Naive thymus-derived CD4-positive, alpha-beta T cell (primary cell): Measurements from ENCODE around the gene RHBDD3. TPM values are rescaled to one million over a fixed set of nuclear protein-coding genes. Genes with fewer than 3 reads are reported as not detected.
A peak's percentile ranks its signal among the peaks of the same experiment; 100 is the strongest.

Source experiments
- ATAC-seq: fragments of 150-1000 bp; cut with Tn5 transposase; 2 replicates; pipeline ENCODE4 v1.10.0; 2021; ENCODE audit warnings: mild to moderate bottlenecking, moderate library complexity
- CTCF ChIA-PET: fragments of 350-600 bp; sonication (Branson Sonifier 250); formaldehyde crosslinking; loops from one replicate; lab custom pipeline; 2021; ENCODE audit warnings: antibody characterized with exemption; lab: Charles Lee
- POLR2A ChIA-PET: fragments of 350-600 bp; sonication (Branson Sonifier 250); formaldehyde crosslinking; loops from one replicate; lab custom pipeline; 2021; ENCODE audit warnings: antibody characterized with exemption, inconsistent platforms; lab: Charles Lee
- DNase-seq, 9 donors: peaks; one replicate each; pipeline versions ENCODE4 v3.0.0 to v3.0.0-alpha.2; 2020 to 2022; ENCODE audit warnings: mixed read lengths in 1 of 9
- H3K27ac ChIP-seq: one replicate; pipeline ENCODE4 v1.7.0; 2013; ENCODE audit warnings: mild to moderate bottlenecking, low read depth, low read length, moderate library complexity
- H3K27me3 ChIP-seq, 2 donors: one replicate each; pipeline ENCODE4 v1.7.0; 2013; ENCODE audit warnings: low read length in 2 of 2, mild to moderate bottlenecking in 2 of 2, moderate library complexity in 2 of 2; ENCODE audit not compliant: control insufficient read depth in 2 of 2, insufficient read depth in 2 of 2
- H3K36me3 ChIP-seq, 3 experiments: 1 replicate in 2 of 3; 2 replicates in 1 of 3; pipeline ENCODE4 v1.7.0; 2013; ENCODE audit warnings: low read length in 3 of 3, mild to moderate bottlenecking in 3 of 3, moderate library complexity in 1 of 3; ENCODE audit not compliant: insufficient read depth in 3 of 3, control insufficient read depth in 2 of 3
- H3K4me1 ChIP-seq, 2 donors: one replicate each; pipeline ENCODE4 v1.7.0; 2013; ENCODE audit warnings: low read length in 2 of 2, mild to moderate bottlenecking in 2 of 2, moderate library complexity in 1 of 2; ENCODE audit not compliant: control insufficient read depth in 2 of 2, insufficient read depth in 2 of 2
- H3K4me3 ChIP-seq: 2 replicates; pipeline ENCODE4 v1.7.0; 2013; ENCODE audit warnings: mild to moderate bottlenecking, low read length
- H3K9me3 ChIP-seq, 3 experiments: 1 replicate in 2 of 3; 2 replicates in 1 of 3; pipeline ENCODE4 v1.7.0; 2013; ENCODE audit warnings: low read length in 3 of 3; ENCODE audit not compliant: control insufficient read depth in 2 of 3
- H3K27ac Mint-ChIP-seq, 9 donors: one replicate each; pipeline ENCODE4 v1.8.0; 2020 to 2022; ENCODE audit warnings: mixed read lengths in 9 of 9, mild to moderate bottlenecking in 8 of 9, moderate library complexity in 5 of 9, inconsistent platforms in 2 of 9
- H3K27me3 Mint-ChIP-seq, 5 donors: one replicate each; pipeline ENCODE4 v1.8.0; 2021 to 2022; ENCODE audit warnings: mixed read lengths in 5 of 5, mild to moderate bottlenecking in 1 of 5
- H3K36me3 Mint-ChIP-seq, 5 donors: one replicate each; pipeline ENCODE4 v1.8.0; 2020 to 2022; ENCODE audit warnings: mixed read lengths in 5 of 5, mild to moderate bottlenecking in 3 of 5, inconsistent platforms in 1 of 5
- H3K4me1 Mint-ChIP-seq, 7 donors: one replicate each; pipeline ENCODE4 v1.8.0; 2020 to 2022; ENCODE audit warnings: mixed read lengths in 7 of 7, mild to moderate bottlenecking in 3 of 7, inconsistent platforms in 1 of 7
- H3K4me3 Mint-ChIP-seq, 10 donors: one replicate each; pipeline ENCODE4 v1.8.0; 2020 to 2022; ENCODE audit warnings: mild to moderate bottlenecking in 10 of 10, mixed read lengths in 10 of 10, moderate library complexity in 6 of 10, inconsistent platforms in 2 of 10
- H3K9me3 Mint-ChIP-seq, 11 donors: one replicate each; pipeline ENCODE4 v1.8.0; 2020 to 2022; ENCODE audit warnings: mixed read lengths in 11 of 11, mild to moderate bottlenecking in 4 of 11, inconsistent platforms in 1 of 11, moderate library complexity in 1 of 11
- intact Hi-C, 2 donors: fragments of 100-400 bp; cut with micrococcal nuclease; formaldehyde crosslinking; loops; one replicate each; pipeline ENCODE4 v1.15.1; 2023
- polyA plus RNA-seq, 2 donors: library from polyadenylated mRNA; unstranded; fragments of 300-500 nt; fragmentation: Illumina TruSeq; gene quantifications; one replicate each; pipeline ENCODE4 v1.2.3, GENCODE V29; 2021
- total RNA-seq, 6 experiments: library from RNA in 5 of 6; stranded (reverse) in 5 of 6; gene quantifications; 1 replicate in 5 of 6; 2 replicates in 1 of 6; pipeline ENCODE4 v1.2.3 and lab custom pipeline; 2021 to 2026

Gene RHBDD3
- total and polyA plus RNA-seq, 7 experiments from 2014 or later, result 8.1 to 39.4 (median 14.2) TPM

GRCh38 chr22:29272624-29273023 lies 4.8 kb upstream of the RHBDD3 start:
- H3K4me3 Mint-ChIP-seq, result peak overlapping the region in 7 of 10 donors; percentile 31 to 100 (median 97)
- Histone ChIP-seq H3K9me3 (no peaks in the 10 kb centered on the region), H3K36me3 (peaks cover 22 to 68% (median 27%) of the 10 kb centered on the region in 3 experiments), H3K27ac (no peak overlapping the region), H3K27me3 (no peaks in the 10 kb centered on the region), H3K4me1 (peaks cover 40 to 53% of the 10 kb centered on the region in 2 donors), H3K4me3 (no peak overlapping the region)
- peaks cover 0 to 5% (median 0%) of the 10 kb centered on the region in 5 donors for H3K27me3 Mint-ChIP-seq
- no peak for ATAC-seq
- DNase-seq, result no peak
- intact Hi-C loops, result loop anchor here (5.0 to 10.0 kb wide), 2 partner anchors 112 to 280 kb away; partner anchors contain the start of genes AP1B1 (in 1 of the 2) and THOC5 (in 1 of the 2)
- peaks cover 0 to 6% (median 0%) of the 10 kb centered on the region in 11 donors for H3K9me3 Mint-ChIP-seq
- peaks cover 15 to 73% (median 48%) of the 10 kb centered on the region in 5 donors for H3K36me3 Mint-ChIP-seq
- peaks cover 58 to 91% (median 86%) of the 10 kb centered on the region in 7 donors for H3K4me1 Mint-ChIP-seq
- ChIA-PET POLR2A (interaction anchor here (1.2 to 1.9 kb wide), 2 partner anchors 10 to 15 kb away, joined by 3 to 4 read pairs; no protein-coding TSS in a partner anchor), CTCF (interaction anchor here (0.6 to 0.7 kb wide), 2 partner anchors 27 to 1678 kb away, joined by 3 read pairs; no protein-coding TSS in a partner anchor)
- H3K27ac Mint-ChIP-seq, result peak overlapping the region in 5 of 9 donors; percentile 2 to 68 (median 43)

DNA sequence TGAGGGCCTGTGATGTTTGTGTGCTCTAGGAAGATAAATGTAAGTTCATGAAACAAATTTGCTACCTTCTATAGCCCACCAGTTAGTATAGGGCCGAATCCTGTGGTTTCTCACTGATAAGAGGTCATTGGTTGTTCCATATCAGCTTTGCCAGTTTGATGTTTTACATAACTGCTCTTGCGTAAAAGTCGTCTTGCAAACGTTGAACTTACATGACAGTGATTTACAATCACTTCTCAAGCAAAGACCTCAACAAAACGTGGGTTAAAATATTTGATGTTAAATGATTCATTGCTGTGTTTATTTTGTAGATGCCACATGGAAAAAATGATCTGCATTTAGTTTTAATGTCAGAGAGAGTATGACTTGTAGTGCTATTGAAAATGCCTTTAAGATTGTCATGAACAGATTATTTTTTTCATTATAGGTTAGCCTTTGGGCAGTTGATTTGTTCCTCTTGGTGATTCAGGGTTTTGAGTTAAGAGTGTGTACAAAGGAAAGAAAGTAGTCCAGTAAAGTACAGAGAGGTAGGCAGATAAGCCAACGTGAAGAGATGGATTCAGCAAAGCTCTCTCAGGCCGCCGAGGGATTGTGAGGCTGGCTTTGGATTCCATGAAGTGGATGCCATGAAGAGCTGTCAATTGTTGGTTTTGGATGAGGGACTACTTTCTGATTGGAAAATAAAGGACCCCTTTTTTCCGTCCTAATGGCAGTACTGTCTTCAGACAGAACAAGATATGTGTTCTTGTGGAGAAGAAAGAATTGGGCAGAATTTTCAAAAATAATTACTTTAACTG lies 2.9 kb upstream of the RHBDD3 start:
- CTCF ChIA-PET, result no interaction called here
- peak overlapping the region; percentile 96 for H3K4me3 ChIP-seq

DNA sequence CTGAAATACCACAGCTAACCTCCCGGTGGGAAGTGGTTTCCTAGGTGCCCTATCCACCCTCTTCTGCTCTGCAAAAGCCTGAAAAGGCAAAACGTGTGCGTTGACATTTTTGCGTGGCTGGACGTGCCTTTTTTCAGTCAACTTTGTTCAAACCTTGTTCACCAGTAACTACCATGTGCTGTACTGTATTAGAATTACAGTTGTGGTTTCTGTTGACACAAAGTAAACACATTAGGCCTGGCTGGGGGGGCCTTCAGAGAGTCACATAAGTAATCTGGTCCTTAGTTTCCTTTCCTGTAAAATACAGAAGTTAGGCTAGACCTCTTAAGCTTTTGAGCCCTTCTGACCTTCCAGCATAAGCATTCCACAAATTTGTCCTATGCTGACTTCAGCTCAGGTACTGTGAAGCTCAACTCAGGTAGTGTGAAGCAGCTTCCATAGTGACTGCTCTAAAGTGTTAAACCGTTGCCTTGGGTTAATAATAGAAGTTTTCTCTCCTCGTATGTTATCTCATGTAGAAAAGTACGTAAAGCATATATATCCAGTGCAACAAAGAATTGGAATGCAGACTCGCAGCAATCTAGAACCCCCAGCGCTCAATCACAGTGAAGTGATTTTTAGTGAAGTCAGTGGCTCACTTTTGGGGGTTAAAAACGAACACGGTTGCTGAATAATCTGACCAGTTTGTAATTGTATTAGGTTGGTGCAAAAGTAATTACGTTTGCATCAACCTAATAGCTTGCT lies 2.1 kb upstream of the RHBDD3 start:
- peak overlapping the region; percentile 85 to 100 (median 96) for H3K4me3 Mint-ChIP-seq
- H3K9me3 ChIP-seq, result no peaks in the 10 kb centered on the region
- H3K9me3 Mint-ChIP-seq, result peaks cover 0 to 6% (median 0%) of the 10 kb centered on the region in 11 donors
- DNase-seq, result no peak
- ATAC-seq, result no peak
- H3K4me3 ChIP-seq, result peak overlapping the region; percentile 96
- H3K27me3 ChIP-seq, result no peaks in the 10 kb centered on the region
- peak overlapping the region; percentile 53 to 100 (median 97) for H3K27ac Mint-ChIP-seq
- intact Hi-C loops, result loop anchor here (2.0 to 10.0 kb wide), 13 partner anchors 32 to 1351 kb away; partner anchors contain the start of genes THOC5 (in 2 of the 2), AP1B1 (in 1 of the 2), CCDC117 (in 1 of the 2) and GAS2L1 (in 1 of the 2)
- peaks cover 7 to 47% (median 13%) of the 10 kb centered on the region in 3 experiments for H3K36me3 ChIP-seq
- H3K36me3 Mint-ChIP-seq, result peaks cover 15 to 58% (median 34%) of the 10 kb centered on the region in 5 donors
- H3K27me3 Mint-ChIP-seq, result peaks cover 0 to 5% (median 0%) of the 10 kb centered on the region in 5 donors
- ChIA-PET CTCF (no interaction called here), POLR2A (interaction anchor here (1.7 kb wide), 1 partner anchor 9 kb away, joined by 3 read pairs; no protein-coding TSS in a partner anchor)
- peaks cover 57 to 79% (median 71%) of the 10 kb centered on the region in 7 donors for H3K4me1 Mint-ChIP-seq
- H3K27ac ChIP-seq, result peak overlapping the region; percentile 98
- peaks cover 46 to 49% of the 10 kb centered on the region in 2 donors for H3K4me1 ChIP-seq

More for the DNA sequence above, 2.9 kb upstream of the RHBDD3 start:
- H3K9me3 ChIP-seq, result no peaks in the 10 kb centered on the region
- Mint-ChIP-seq H3K9me3 (peaks cover 0 to 6% (median 0%) of the 10 kb centered on the region in 11 donors), H3K27ac (peak overlapping the region; percentile 8 to 100 (median 96)), H3K4me1 (peaks cover 60 to 87% (median 78%) of the 10 kb centered on the region in 7 donors), H3K27me3 (peaks cover 0 to 5% (median 0%) of the 10 kb centered on the region in 5 donors), H3K36me3 (peaks cover 15 to 62% (median 41%) of the 10 kb centered on the region in 5 donors), H3K4me3 (peak overlapping the region; percentile 85 to 100 (median 96))
- intact Hi-C loops, result loop anchor here (5.0 to 10.0 kb wide), 2 partner anchors 114 to 282 kb away; partner anchors contain the start of genes AP1B1 (in 1 of the 2) and THOC5 (in 1 of the 2)
- ATAC-seq (no peak), DNase-seq (peak in 1 of 9 donors; percentile 2)
- H3K27ac ChIP-seq, result peak overlapping the region; percentile 98
- peaks cover 13 to 51% (median 14%) of the 10 kb centered on the region in 3 experiments for H3K36me3 ChIP-seq
- POLR2A ChIA-PET, result interaction anchor here (1.1 to 1.9 kb wide), 3 partner anchors 9 to 48 kb away, joined by 3 to 4 read pairs (median 3); no protein-coding TSS in a partner anchor
- H3K4me1 ChIP-seq, result peaks cover 46 to 55% of the 10 kb centered on the region in 2 donors
- no peaks in the 10 kb centered on the region for H3K27me3 ChIP-seq

DNA sequence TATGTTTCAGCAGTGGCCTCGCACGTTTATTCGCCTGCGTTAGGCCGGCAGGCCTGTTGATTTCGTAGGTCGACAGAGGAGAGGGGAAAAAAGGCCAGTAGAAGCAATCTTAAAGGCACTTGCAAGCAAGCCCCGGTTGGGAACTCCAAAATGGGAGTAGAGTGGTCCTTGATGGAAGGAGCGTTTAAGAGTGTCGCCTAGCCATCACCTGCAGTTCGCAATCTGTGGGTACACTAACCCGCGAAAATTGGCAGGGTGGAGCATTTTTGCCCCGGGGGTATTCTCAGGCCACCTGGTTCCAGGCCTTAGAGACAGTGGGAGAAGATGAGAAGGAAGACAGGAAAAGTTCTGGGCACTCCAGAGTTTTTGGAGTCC lies 1.4 kb upstream of the RHBDD3 start:
- Mint-ChIP-seq H3K4me3 (peak overlapping the region; percentile 85 to 100 (median 96)), H3K9me3 (peaks cover 0 to 6% (median 0%) of the 10 kb centered on the region in 11 donors), H3K27me3 (peaks cover 0 to 5% (median 0%) of the 10 kb centered on the region in 5 donors), H3K36me3 (peaks cover 15 to 53% (median 27%) of the 10 kb centered on the region in 5 donors), H3K4me1 (peaks cover 52 to 72% (median 65%) of the 10 kb centered on the region in 7 donors), H3K27ac (peak overlapping the region; percentile 53 to 100 (median 97))
- H3K36me3 ChIP-seq, result peaks cover under 1 to 42% (median 13%) of the 10 kb centered on the region in 3 experiments
- peak in 1 of 9 donors; percentile 6 for DNase-seq
- ChIA-PET POLR2A (interaction anchor here (1.7 kb wide), 1 partner anchor 10 kb away, joined by 3 read pairs; no protein-coding TSS in a partner anchor), CTCF (no interaction called here)
- H3K4me1 ChIP-seq, result peaks cover 46 to 49% of the 10 kb centered on the region in 2 donors
- no peaks in the 10 kb centered on the region for H3K27me3 ChIP-seq
- H3K27ac ChIP-seq, result peak overlapping the region; percentile 98
- intact Hi-C loops, result loop anchor here (2.0 to 10.0 kb wide), 12 partner anchors 33 to 1350 kb away; partner anchors contain the start of genes CCDC117 (in 1 of the 2), GAS2L1 (in 1 of the 2), MTMR3 (in 1 of the 2) and NF2 (in 1 of the 2)
- H3K9me3 ChIP-seq, result no peaks in the 10 kb centered on the region
- peak overlapping the region; percentile 96 for H3K4me3 ChIP-seq
- no peak for ATAC-seq

- Histone ChIP-seq H3K4me3 (peak overlapping the region; percentile 96), H3K27me3 (no peaks in the 10 kb centered on the region), H3K9me3 (no peaks in the 10 kb centered on the region), H3K4me1 (peaks cover 41 to 48% of the 10 kb centered on the region in 2 donors), H3K36me3 (peaks cover 0 to 36% (median 10%) of the 10 kb centered on the region in 3 experiments), H3K27ac (peak overlapping the region; percentile 98)
- Mint-ChIP-seq H3K27ac (peak overlapping the region; percentile 97 to 100 (median 99)), H3K27me3 (peaks cover 0 to 5% (median 0%) of the 10 kb centered on the region in 5 donors), H3K36me3 (peaks cover 14 to 50% (median 26%) of the 10 kb centered on the region in 5 donors), H3K9me3 (peaks cover 0 to 6% (median 0%) of the 10 kb centered on the region in 11 donors), H3K4me3 (peak overlapping the region; percentile 93 to 100 (median 96)), H3K4me1 (peaks cover 51 to 67% (median 61%) of the 10 kb centered on the region in 7 donors)
- peak in 4 of 9 donors; percentile 20 to 39 (median 32) for DNase-seq
- CTCF ChIA-PET, result no interaction called here
- POLR2A ChIA-PET, result interaction anchor here (0.5 to 1.0 kb wide), 3 partner anchors 43 to 826 kb away, joined by 3 to 4 read pairs (median 3); no protein-coding TSS in a partner anchor
- intact Hi-C loops, result loop anchor here (1.0 to 10.0 kb wide), 15 partner anchors 34 to 1350 kb away; partner anchors contain the start of genes CCDC117 (in 2 of the 2), GAS2L1 (in 1 of the 2), HSCB (in 1 of the 2) and MTMR3 (in 1 of the 2)
- ATAC-seq, result peak; percentile 13
Measured at GRCh38 chr22:29268511-29269229, 889 bp upstream of the RHBDD3 start.
